Cardiac septum (tissue), 1 donor: ENCODE measurements around the gene CACNG6. TPM values are rescaled to one million over a fixed set of nuclear protein-coding genes. Genes with fewer than 3 reads are reported as not detected.

Experiments
- DNase-seq: peaks from one replicate; pipeline ENCODE4 v3.0.0-alpha.2; 2020; ENCODE audit warnings: low spot score
- intact Hi-C: fragments of 100-400 bp; cut with DNase I; formaldehyde crosslinking; loops from one replicate; pipeline ENCODE4 v1.14.0; 2022
- total RNA-seq: library from RNA; stranded (reverse); fragmentation: NEBNext Ultra II Directional; extraction: Animal tissue kit (Norgen Biotek cat#: 25700); gene quantifications from one replicate; pipeline ENCODE4 v1.2.1, GENCODE V29; 2021
- donor health status: DM: no; HTN: no; CAD: no.

CACNG6 gene
- total RNA-seq, 1 donor from 2014 or later = not detected

- intact Hi-C loops = no loop called here
- no peak for DNase-seq
Measured at GRCh38 chr19:53992815-53993214, 1.4 kb downstream of the CACNG6 start.

DNA sequence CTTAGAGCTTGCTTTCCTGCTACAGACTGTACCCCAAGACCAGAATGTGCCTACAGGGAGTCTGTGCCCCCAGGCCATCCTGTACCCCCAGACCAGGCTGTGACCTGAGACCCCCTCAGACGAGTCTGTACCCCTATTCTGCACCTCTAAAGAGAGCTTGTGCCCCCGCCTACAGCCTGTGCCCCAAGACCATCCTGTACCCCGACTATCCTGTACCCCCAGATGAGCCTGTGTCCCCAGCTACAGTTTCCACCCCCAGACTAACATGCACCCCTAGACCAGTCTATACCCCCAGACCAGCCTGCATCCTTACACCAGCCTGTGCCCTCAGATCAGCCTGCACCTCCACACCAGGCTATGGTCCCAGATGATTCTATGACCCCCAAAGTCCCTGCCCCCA is 2.0 kb downstream of the CACNG6 start:
- DNase-seq = no peak
- intact Hi-C loops = no loop called here

GRCh38 chr19:53994811-53995210 is 3.4 kb downstream of the CACNG6 start:
- intact Hi-C loops = no loop called here

DNA sequence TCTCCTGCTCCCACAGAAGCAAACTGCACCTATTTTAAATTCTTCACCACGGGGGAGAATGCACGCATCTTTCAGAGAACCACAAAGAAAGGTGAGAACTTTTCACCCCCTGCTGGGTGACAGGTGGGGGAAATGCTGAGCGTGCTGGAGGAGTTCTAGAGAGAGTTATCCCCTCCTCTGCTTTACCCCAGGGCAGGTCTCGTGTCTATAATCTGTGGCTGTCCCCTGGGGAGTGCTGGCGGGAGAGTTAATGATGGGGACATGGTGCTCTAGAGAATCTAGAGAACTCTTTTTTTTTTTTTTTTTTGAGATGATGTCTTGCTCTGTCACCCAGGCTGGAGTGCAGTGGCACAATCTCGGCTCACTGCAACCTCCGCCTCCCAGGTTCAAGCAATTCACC is 6.8 kb downstream of the CACNG6 start:
- DNase-seq = no peak
- intact Hi-C loops = no loop called here

More at GRCh38 chr19:53994811-53995210, 3.4 kb downstream of the CACNG6 start:
- DNase-seq = no peak

- intact Hi-C loops = no loop called here
- no peak for DNase-seq
Measured at GRCh38 chr19:53999694-54000093, 8.3 kb downstream of the CACNG6 start.

GRCh38 chr19:54001496-54001895 is 10.1 kb downstream of the CACNG6 start:
- no peak for DNase-seq
- intact Hi-C loops = no loop called here

- intact Hi-C loops = no loop called here
- DNase-seq = no peak
Measured at GRCh38 chr19:54002495-54003315, 11.3 kb downstream of the CACNG6 start.

DNA sequence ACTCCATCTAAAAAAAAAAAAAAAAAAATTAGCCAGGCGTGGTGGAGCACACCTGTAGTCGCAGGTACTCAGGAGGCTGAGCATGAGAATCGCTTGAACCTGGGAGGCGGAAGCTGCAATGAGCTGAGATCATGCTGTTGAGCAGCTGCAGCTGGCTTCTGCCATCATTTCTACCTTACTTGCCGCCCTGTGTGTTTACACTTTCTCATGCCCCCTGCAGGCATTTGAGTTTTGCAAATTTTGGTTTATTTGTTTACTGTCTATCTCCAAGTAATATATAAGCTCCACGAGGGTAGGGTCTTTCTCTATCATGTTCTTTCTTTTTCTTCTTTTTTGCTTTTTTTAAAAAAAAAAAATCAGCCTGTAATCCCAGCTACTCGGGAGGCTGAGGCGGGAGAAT is 18.0 kb downstream of the CACNG6 start:
- intact Hi-C loops = no loop called here

DNA sequence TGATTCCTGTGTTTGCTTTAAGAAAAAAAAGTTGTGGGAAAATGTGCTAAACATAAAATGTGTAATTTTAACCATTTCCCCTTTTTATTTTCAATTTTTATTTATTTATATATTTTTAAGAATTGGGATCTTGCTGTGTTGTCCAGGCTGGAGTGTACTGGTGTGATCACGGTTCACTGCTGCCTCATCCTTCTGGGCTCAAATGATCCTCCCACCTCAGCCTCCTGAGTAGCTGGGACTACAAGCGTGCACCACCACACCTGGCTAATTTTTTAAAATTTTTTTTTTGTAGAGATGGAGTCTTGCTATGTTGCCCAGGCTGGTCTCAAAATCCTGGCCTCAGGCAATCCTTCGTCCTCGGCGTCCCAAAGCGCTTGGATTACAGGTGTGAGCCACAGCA is 19.0 kb downstream of the CACNG6 start:
- no peak for DNase-seq
- intact Hi-C loops = no loop called here

More for the DNA sequence above, 18.0 kb downstream of the CACNG6 start:
- no peak for DNase-seq

DNA sequence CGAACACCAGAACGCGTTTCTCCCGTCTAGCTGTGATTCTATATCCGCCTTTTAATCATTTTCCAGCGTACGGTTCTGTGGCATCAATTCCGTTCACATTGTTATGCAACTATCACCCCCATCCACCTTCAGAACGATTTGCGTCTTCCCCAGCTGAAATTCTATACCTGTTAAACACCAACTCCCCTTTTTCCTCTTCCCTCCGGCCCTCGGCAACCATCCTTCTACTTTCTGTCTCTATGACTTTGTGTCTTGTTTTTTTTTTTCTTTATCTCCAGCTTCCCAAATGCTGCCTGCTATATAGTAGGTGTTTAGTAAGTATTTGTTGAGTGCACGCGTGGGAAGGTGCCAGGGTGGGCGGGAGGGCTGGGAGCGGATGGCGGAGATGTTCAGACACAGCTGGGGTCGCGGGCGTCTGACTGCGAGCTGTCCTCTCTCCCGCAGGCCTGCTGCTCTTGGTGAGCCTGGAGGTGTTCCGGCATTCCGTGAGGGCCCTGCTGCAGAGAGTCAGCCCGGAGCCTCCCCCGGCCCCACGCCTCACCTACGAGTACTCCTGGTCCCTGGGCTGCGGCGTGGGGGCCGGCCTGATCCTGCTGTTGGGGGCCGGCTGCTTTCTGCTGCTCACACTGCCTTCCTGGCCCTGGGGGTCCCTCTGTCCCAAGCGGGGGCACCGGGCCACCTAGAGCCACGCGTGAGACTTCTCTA is 20.2 kb downstream of the CACNG6 start:
- intact Hi-C loops = no loop called here

GRCh38 chr19:54013866-54014265 is 22.4 kb downstream of the CACNG6 start:
- intact Hi-C loops = no loop called here
- DNase-seq = no peak

More for the DNA sequence above, 20.2 kb downstream of the CACNG6 start:
- DNase-seq = no peak

- DNase-seq = no peak
- intact Hi-C loops = no loop called here
Measured at GRCh38 chr19:54014920-54015560, 23.6 kb downstream of the CACNG6 start.

- intact Hi-C loops = no loop called here
- no peak for DNase-seq
Measured at GRCh38 chr19:54017261-54017660, 25.8 kb downstream of the CACNG6 start.

- intact Hi-C loops = loop anchor here (2.0 to 5.0 kb wide), 2 partner anchors 179 to 229 kb away; no protein-coding TSS in a partner anchor
- no peak for DNase-seq
Measured at GRCh38 chr19:54021363-54021762, 29.9 kb downstream of the CACNG6 start.

GRCh38 chr19:54021932-54022331 is 30.5 kb downstream of the CACNG6 start:
- intact Hi-C loops = loop anchor here (2.0 to 5.0 kb wide), 2 partner anchors 179 to 230 kb away; no protein-coding TSS in a partner anchor
- no peak for DNase-seq

DNA sequence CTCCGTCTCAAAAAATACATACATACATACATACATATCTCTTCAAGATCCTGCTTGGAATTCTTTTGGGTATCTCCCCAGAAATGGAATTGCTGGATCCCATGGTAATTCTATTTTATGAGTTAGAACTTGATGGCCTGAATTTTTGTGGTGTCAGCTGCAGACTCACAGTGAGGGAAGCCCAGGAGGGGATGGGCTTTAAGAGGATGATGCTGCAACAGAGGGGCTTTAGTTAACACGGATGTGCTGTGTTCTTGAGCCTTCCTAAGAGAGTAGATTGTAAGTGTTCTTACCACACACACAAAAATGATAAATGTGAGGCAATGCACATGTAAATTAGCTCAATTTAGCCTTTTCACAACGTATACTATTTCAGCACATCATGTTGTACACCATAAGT is 31.8 kb downstream of the CACNG6 start:
- intact Hi-C loops = loop anchor here (5.0 kb wide), 1 partner anchor 231 kb away; no protein-coding TSS in a partner anchor
- no peak for DNase-seq

GRCh38 chr19:54024660-54025059 is 33.2 kb downstream of the CACNG6 start:
- intact Hi-C loops = loop anchor here (2.0 to 5.0 kb wide), 2 partner anchors 118 to 232 kb away; no protein-coding TSS in a partner anchor
- no peak for DNase-seq

DNA sequence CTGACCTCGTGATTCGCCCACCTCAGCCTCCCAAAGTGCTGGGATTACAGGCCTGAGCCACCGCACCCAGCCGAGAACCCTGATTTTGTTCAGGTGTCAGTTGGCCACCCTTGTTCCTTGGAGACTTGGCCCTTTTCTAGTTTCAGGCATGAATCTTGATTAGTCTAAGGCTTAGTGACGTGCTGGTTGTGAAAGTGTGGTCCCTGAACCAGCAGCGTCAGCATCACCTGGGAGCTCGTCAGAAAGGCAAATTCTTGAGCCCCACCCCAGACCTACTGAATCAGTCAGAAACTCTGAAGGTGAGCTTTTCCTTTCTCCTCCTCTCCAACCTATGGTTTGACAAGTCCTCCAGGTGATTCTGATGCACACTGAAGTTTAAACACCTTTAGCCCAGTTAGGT is 35.2 kb downstream of the CACNG6 start:
- intact Hi-C loops = no loop called here
- no peak for DNase-seq

GRCh38 chr19:54029301-54029700 is 37.9 kb downstream of the CACNG6 start:
- intact Hi-C loops = no loop called here
- DNase-seq = no peak

DNA sequence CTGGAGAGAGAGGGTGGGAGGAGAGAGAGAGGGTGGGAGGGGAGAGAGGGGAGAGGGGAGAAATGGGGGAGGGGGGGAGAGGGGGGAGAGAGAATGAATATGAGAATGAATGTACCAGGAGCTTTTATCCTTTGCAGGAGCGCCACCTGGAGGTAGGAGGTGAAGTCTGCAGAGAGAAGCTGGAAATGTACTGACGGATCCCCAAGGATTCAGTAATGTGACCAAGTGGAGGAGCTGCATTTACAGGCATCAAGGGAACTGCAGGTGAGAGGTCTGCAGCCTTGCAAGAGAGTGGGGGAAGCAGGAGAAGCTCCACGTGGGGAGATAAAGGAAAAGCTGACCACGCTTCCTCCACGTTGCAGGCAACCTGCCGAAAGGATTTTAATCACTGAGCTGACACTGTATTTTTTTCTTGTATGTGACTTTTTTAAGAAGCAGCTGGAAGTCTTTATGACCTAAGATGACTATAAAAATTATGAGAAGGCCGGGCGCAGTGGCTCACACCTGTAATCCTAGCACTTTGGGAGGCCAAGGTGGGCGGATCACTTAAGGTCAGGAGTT is 38.6 kb downstream of the CACNG6 start:
- intact Hi-C loops = no loop called here
- no peak for DNase-seq
